H9 (cell line): ENCODE data around the gene ACTN3. TPM values are rescaled to one million over a fixed set of nuclear protein-coding genes. Genes with fewer than 3 reads are reported as not detected.

Source experiments
- DNase-seq: peaks from one replicate; pipeline ENCODE4 v3.0.0-alpha.2; 2017
- H2AFZ ChIP-seq: one replicate; pipeline ENCODE4 v1.6.1; 2013; ENCODE audit warnings: mild to moderate bottlenecking, low read length, control low read depth, moderate library complexity
- H2AK5ac ChIP-seq: 2 replicates; pipeline ENCODE4 v1.6.1; 2013; ENCODE audit warnings: low read length, control low read depth, mixed read lengths; ENCODE audit not compliant: insufficient read length
- H2BK120ac ChIP-seq: one replicate; pipeline ENCODE4 v1.6.1; 2013; ENCODE audit warnings: low read depth, mild to moderate bottlenecking, low read length, control low read depth, inconsistent platforms; ENCODE audit not compliant: poor library complexity, severe bottlenecking
- H2BK12ac ChIP-seq: 2 replicates; pipeline ENCODE4 v1.6.1; 2013; ENCODE audit warnings: low read length, control low read depth, mixed read lengths, low read depth; ENCODE audit not compliant: insufficient read length
- H2BK15ac ChIP-seq: 2 replicates; pipeline ENCODE4 v1.6.1; 2013; ENCODE audit warnings: low read depth, low read length, control low read depth
- H2BK20ac ChIP-seq: one replicate; pipeline ENCODE4 v1.6.1; 2013; ENCODE audit warnings: low read depth, mild to moderate bottlenecking, low read length, control low read depth, inconsistent platforms; ENCODE audit not compliant: poor library complexity, severe bottlenecking
- H2BK5ac ChIP-seq: 2 replicates; pipeline ENCODE4 v1.6.1; 2013; ENCODE audit warnings: low read length, control low read depth, mixed read lengths; ENCODE audit not compliant: insufficient read length
- H3K14ac ChIP-seq: 2 replicates; pipeline ENCODE4 v1.6.1; 2013; ENCODE audit warnings: low read length, control low read depth; ENCODE audit not compliant: insufficient read depth
- H3K18ac ChIP-seq: 2 replicates; pipeline ENCODE4 v1.6.1; 2013; ENCODE audit warnings: low read depth, mild to moderate bottlenecking, mixed read lengths, low read length, control low read depth; ENCODE audit not compliant: insufficient read length
- H3K23ac ChIP-seq: 2 replicates; pipeline ENCODE4 v1.6.1; 2013; ENCODE audit warnings: low read length, control low read depth, mixed read lengths, low read depth; ENCODE audit not compliant: insufficient read length
- H3K23me2 ChIP-seq: 2 replicates; pipeline ENCODE4 v1.6.1; 2013; ENCODE audit warnings: low read depth, mild to moderate bottlenecking, mixed read lengths, low read length, control low read depth; ENCODE audit not compliant: insufficient read length, poor library complexity, severe bottlenecking
- H3K27ac ChIP-seq: 2 replicates; pipeline ENCODE4 v1.5.1; 2013; ENCODE audit warnings: low read length, control low read depth, mixed read lengths, low read depth; ENCODE audit not compliant: insufficient read length
- H3K27me3 ChIP-seq: 2 replicates; pipeline ENCODE4 v1.6.1; 2013; ENCODE audit warnings: low read length, control low read depth, inconsistent platforms; ENCODE audit not compliant: insufficient read depth
- H3K4ac ChIP-seq: 2 replicates; pipeline ENCODE4 v1.6.1; 2013; ENCODE audit warnings: low read depth, mild to moderate bottlenecking, control low read depth, inconsistent platforms, low read length, moderate library complexity
- H3K4me1 ChIP-seq: 2 replicates; pipeline ENCODE4 v1.6.1; 2013; ENCODE audit warnings: low read length, control low read depth, inconsistent platforms; ENCODE audit not compliant: insufficient read depth
- H3K4me2 ChIP-seq: 2 replicates; pipeline ENCODE4 v1.6.1; 2013; ENCODE audit warnings: low read length, control low read depth, mixed read lengths; ENCODE audit not compliant: insufficient read length, insufficient read depth
- H3K56ac ChIP-seq: 2 replicates; pipeline ENCODE4 v1.6.1; 2013; ENCODE audit warnings: low read depth, mild to moderate bottlenecking, mixed read lengths, low read length, control low read depth; ENCODE audit not compliant: insufficient read length
- H3K79me1 ChIP-seq: 2 replicates; pipeline ENCODE4 v1.6.1; 2013; ENCODE audit warnings: low read depth, mild to moderate bottlenecking, moderate library complexity, low read length, control low read depth, inconsistent platforms; ENCODE audit not compliant: insufficient read depth, poor library complexity, severe bottlenecking
- H3K79me2 ChIP-seq: 2 replicates; pipeline ENCODE4 v1.6.1; 2013; ENCODE audit warnings: low read length, control low read depth, inconsistent platforms; ENCODE audit not compliant: insufficient read depth
- H3K9ac ChIP-seq: 2 replicates; pipeline ENCODE4 v1.6.1; 2013; ENCODE audit warnings: low read length, control low read depth, mixed read lengths; ENCODE audit not compliant: insufficient read length; ENCODE audit errors: extremely low read depth
- H3K9me3 ChIP-seq: one replicate; pipeline ENCODE4 v1.6.1; 2013; ENCODE audit warnings: low read depth, low read length, inconsistent platforms; ENCODE audit not compliant: control insufficient read depth
- H3T11ph ChIP-seq: one replicate; pipeline ENCODE4 v1.6.1; 2013; ENCODE audit warnings: mild to moderate bottlenecking, low read length, control low read depth, inconsistent platforms
- H4K20me1 ChIP-seq: one replicate; pipeline ENCODE4 v1.6.1; 2013; ENCODE audit not compliant: control insufficient read depth, insufficient read length, insufficient read depth
- H4K5ac ChIP-seq: 2 replicates; pipeline ENCODE4 v1.6.1; 2013; ENCODE audit warnings: low read depth, mild to moderate bottlenecking, mixed read lengths, low read length, control low read depth; ENCODE audit not compliant: insufficient read length
- H4K8ac ChIP-seq: replicated peaks from 2 replicates; pipeline ENCODE4 v1.6.1; 2013; ENCODE audit warnings: low read length, control low read depth, mixed read lengths, low read depth; ENCODE audit not compliant: insufficient read length
- H4K91ac ChIP-seq: 2 replicates; pipeline ENCODE4 v1.6.1; 2013; ENCODE audit warnings: low read depth, mild to moderate bottlenecking, moderate library complexity, mixed read lengths, low read length, control low read depth; ENCODE audit not compliant: insufficient read length
- H3K27ac Mint-ChIP-seq, 3 experiments: 2 replicates in 2 of 3; 3 replicates in 1 of 3; pipeline ENCODE4 v1.8.0; 2020 to 2021; ENCODE audit warnings: mixed read lengths in 3 of 3, mild to moderate bottlenecking in 1 of 3, moderate library complexity in 1 of 3
- H3K27me3 Mint-ChIP-seq: 2 replicates; pipeline ENCODE4 v1.8.0; 2021; ENCODE audit warnings: low read depth, mild to moderate bottlenecking, moderate library complexity, mixed read lengths
- H3K36me3 Mint-ChIP-seq, 3 experiments: 2 replicates in 2 of 3; 3 replicates in 1 of 3; pipeline ENCODE4 v1.8.0; 2020 to 2021; ENCODE audit warnings: low read depth in 3 of 3, mixed read lengths in 3 of 3; ENCODE audit not compliant: insufficient read depth in 1 of 3
- H3K4me1 Mint-ChIP-seq, 2 experiments: 2 replicates each; pipeline ENCODE4 v1.8.0; 2020; ENCODE audit warnings: mixed read lengths in 2 of 2
- H3K4me3 Mint-ChIP-seq, 2 experiments: 2 replicates in 1 of 2; 3 replicates in 1 of 2; pipeline ENCODE4 v1.8.0; 2020 to 2021; ENCODE audit warnings: mild to moderate bottlenecking in 2 of 2, mixed read lengths in 2 of 2, moderate library complexity in 1 of 2
- H3K9me3 Mint-ChIP-seq, 2 experiments: 2 replicates in 1 of 2; 3 replicates in 1 of 2; pipeline ENCODE4 v1.8.0; 2020; ENCODE audit warnings: mild to moderate bottlenecking in 2 of 2, mixed read lengths in 2 of 2, moderate library complexity in 1 of 2
- WGBS: extraction: QIAGEN DNeasy Blood & Tissue Kit; methylation state at CpG from one replicate; pipeline ENCODE4 v1.1.7; 2013; ENCODE audit warnings: missing lambda C conversion rate, low lambda C conversion rate, mixed read lengths; ENCODE audit not compliant: insufficient read length; ENCODE audit errors: extremely low coverage; 5-methylcytosine and 5-hydroxymethylcytosine counted together
- total RNA-seq: library from RNA; stranded (reverse); gene quantifications from 2 replicates; pipeline ENCODE4 v1.2.1, GENCODE V29; 2021
- TF ChIP-seq, protein P1 (sequence below): fragments of 200-600 bp; sonication (generic); conservative IDR thresholded peaks from 3 replicates; pipeline ENCODE4 v1.8.0; 2021; ENCODE audit warnings: antibody characterized with exemption, mild to moderate bottlenecking

Gene ACTN3
- total RNA-seq, 1 experiment from 2014 or later, result 45.7 TPM

DNA sequence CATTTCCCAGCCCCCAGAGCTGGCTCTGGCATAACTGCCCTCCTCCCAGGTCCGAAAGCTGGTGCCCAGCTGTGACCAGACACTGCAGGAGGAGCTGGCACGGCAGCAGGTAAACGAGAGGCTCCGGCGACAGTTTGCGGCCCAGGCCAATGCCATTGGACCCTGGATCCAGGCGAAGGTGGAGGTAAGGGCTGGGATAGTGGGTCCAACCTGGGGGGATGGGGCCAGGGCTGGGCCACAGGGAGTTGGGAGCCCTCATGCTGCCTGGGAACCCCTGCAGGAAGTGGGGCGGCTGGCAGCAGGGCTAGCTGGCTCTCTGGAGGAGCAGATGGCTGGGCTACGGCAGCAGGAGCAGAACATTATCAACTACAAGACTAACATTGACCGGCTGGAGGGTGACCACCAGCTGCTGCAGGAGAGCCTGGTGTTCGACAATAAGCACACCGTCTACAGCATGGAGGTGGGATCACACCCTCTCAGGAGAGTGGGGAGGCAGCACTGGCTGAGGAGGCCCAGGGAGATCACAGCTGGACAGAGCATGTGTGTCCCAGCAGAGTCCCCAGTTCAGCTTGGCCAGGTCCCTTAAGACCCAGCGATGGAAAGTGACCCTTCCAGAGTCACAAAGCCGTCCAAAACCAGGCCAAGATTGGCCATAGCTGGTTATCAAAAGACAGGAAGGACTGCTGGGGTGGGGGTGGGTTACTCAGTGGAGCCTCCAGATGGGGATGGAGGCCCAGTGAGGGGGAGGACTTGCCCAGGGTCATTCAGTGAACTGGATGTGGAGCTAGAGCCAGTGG is 14.7 kb downstream of the ACTN3 start:
- H3K56ac ChIP-seq, result no peak overlapping the region
- WGBS, result no CpG with 5 or more reads among the region's 14 CpGs
- no peak overlapping the region for H3K18ac ChIP-seq
- no peak overlapping the region for H4K8ac ChIP-seq
- no peak overlapping the region for H2AK5ac ChIP-seq
- peaks cover 2% of the 10 kb centered on the region for H3K23me2 ChIP-seq
- H3K9me3 ChIP-seq, result no peaks in the 10 kb centered on the region
- no peaks in the 10 kb centered on the region for H3K27me3 ChIP-seq
- DNase-seq, result no peak
- no peak overlapping the region for H2BK12ac ChIP-seq
- H3K9ac ChIP-seq, result no peak overlapping the region
- H2BK15ac ChIP-seq, result no peak overlapping the region
- Mint-ChIP-seq H3K4me1 (peaks cover 6 to 8% of the 10 kb centered on the region in 2 experiments), H3K27ac (no peak overlapping the region), H3K9me3 (no peaks in the 10 kb centered on the region), H3K36me3 (peaks cover 17 to 72% (median 67%) of the 10 kb centered on the region in 3 experiments), H3K27me3 (peaks cover 2% of the 10 kb centered on the region), H3K4me3 (no peak overlapping the region)
- H3K23ac ChIP-seq, result no peak overlapping the region
- H3K4me2 ChIP-seq, result no peak overlapping the region
- H3T11ph ChIP-seq, result no peak overlapping the region
- no peaks in the 10 kb centered on the region for H3K79me1 ChIP-seq
- H4K5ac ChIP-seq, result no peak overlapping the region
- H3K14ac ChIP-seq, result no peak overlapping the region
- H3K4me1 ChIP-seq, result no peaks in the 10 kb centered on the region
- no peak overlapping the region for H3K27ac ChIP-seq
- no peak overlapping the region for H2BK5ac ChIP-seq
- no peak overlapping the region for H3K4ac ChIP-seq
- TF ChIP-seq, protein P1, sequence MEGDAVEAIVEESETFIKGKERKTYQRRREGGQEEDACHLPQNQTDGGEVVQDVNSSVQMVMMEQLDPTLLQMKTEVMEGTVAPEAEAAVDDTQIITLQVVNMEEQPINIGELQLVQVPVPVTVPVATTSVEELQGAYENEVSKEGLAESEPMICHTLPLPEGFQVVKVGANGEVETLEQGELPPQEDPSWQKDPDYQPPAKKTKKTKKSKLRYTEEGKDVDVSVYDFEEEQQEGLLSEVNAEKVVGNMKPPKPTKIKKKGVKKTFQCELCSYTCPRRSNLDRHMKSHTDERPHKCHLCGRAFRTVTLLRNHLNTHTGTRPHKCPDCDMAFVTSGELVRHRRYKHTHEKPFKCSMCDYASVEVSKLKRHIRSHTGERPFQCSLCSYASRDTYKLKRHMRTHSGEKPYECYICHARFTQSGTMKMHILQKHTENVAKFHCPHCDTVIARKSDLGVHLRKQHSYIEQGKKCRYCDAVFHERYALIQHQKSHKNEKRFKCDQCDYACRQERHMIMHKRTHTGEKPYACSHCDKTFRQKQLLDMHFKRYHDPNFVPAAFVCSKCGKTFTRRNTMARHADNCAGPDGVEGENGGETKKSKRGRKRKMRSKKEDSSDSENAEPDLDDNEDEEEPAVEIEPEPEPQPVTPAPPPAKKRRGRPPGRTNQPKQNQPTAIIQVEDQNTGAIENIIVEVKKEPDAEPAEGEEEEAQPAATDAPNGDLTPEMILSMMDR, result no peak
- no peak overlapping the region for H2AFZ ChIP-seq
- no peaks in the 10 kb centered on the region for H4K20me1 ChIP-seq
- H3K79me2 ChIP-seq, result no peaks in the 10 kb centered on the region
- no peak overlapping the region for H4K91ac ChIP-seq
- no peak overlapping the region for H2BK20ac ChIP-seq
- H2BK120ac ChIP-seq, result no peak overlapping the region
